Type B pancreatic cell (in vitro differentiated cells): ENCODE data around the gene ETS1. TPM values are rescaled to one million over a fixed set of nuclear protein-coding genes. Genes with fewer than 3 reads are reported as not detected.

Source experiments
- DNase-seq: peaks from one replicate; pipeline ENCODE4 v3.0.0; 2021; ENCODE audit warnings: mixed read lengths; ENCODE audit not compliant: unreplicated experiment; ENCODE audit errors: extremely low spot score
- H3K27ac Mint-ChIP-seq: 2 replicates; pipeline ENCODE4 v1.8.0; 2021; ENCODE audit warnings: mild to moderate bottlenecking, mixed read lengths
- H3K27me3 Mint-ChIP-seq: 2 replicates; pipeline ENCODE4 v1.8.0; 2021; ENCODE audit warnings: mixed read lengths
- H3K36me3 Mint-ChIP-seq: 2 replicates; pipeline ENCODE4 v1.8.0; 2021; ENCODE audit warnings: mixed read lengths
- H3K4me1 Mint-ChIP-seq: one replicate; pipeline ENCODE4 v1.8.0; 2021; ENCODE audit warnings: mixed read lengths; ENCODE audit not compliant: unreplicated experiment
- H3K4me3 Mint-ChIP-seq: 2 replicates; pipeline ENCODE4 v1.8.0; 2021; ENCODE audit warnings: mild to moderate bottlenecking, mixed read lengths
- H3K9me3 Mint-ChIP-seq: 2 replicates; pipeline ENCODE4 v1.8.0; 2021; ENCODE audit warnings: mixed read lengths
- total RNA-seq: library from RNA; stranded (reverse); gene quantifications from 2 replicates; pipeline ENCODE4 v1.2.1, GENCODE V29; 2021; ENCODE audit warnings: low replicate concordance
- TF ChIP-seq, protein P1 (sequence below): fragments of 200-600 bp; sonication (generic); conservative IDR thresholded peaks from 2 replicates; pipeline ENCODE4 v1.5.0; 2021; ENCODE audit warnings: antibody characterized with exemption, mild to moderate bottlenecking

The ETS1 gene
- total RNA-seq, 1 donor from 2014 or later: 40.6 TPM

DNA sequence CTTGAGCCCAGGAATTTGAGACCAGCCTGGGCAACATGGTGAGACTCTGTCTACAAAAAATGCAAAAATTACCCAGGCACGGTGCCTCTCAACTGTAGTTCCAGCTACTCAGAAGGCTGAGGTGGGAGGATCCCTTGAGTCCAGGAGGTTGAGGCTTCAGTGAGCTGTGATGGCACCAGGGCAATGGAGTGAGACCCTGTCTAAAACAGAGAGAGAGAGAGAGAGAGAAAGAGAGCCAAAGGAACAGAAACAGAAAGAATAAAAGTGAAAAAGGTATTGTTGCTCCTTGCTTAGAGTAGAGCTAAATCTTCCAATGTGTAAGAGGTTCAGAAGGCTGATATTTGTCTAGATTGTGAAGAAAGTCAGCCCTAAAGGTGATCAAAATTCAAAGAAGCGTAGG, 8.9 kb upstream of the ETS1 start:
- peaks cover 48% of the 10 kb centered on the region for H3K27me3 Mint-ChIP-seq
- H3K27ac Mint-ChIP-seq: no peak overlapping the region
- H3K4me1 Mint-ChIP-seq: no peaks in the 10 kb centered on the region
- H3K9me3 Mint-ChIP-seq: peaks cover 5% of the 10 kb centered on the region
- TF ChIP-seq, protein P1, sequence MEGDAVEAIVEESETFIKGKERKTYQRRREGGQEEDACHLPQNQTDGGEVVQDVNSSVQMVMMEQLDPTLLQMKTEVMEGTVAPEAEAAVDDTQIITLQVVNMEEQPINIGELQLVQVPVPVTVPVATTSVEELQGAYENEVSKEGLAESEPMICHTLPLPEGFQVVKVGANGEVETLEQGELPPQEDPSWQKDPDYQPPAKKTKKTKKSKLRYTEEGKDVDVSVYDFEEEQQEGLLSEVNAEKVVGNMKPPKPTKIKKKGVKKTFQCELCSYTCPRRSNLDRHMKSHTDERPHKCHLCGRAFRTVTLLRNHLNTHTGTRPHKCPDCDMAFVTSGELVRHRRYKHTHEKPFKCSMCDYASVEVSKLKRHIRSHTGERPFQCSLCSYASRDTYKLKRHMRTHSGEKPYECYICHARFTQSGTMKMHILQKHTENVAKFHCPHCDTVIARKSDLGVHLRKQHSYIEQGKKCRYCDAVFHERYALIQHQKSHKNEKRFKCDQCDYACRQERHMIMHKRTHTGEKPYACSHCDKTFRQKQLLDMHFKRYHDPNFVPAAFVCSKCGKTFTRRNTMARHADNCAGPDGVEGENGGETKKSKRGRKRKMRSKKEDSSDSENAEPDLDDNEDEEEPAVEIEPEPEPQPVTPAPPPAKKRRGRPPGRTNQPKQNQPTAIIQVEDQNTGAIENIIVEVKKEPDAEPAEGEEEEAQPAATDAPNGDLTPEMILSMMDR: no peak
- H3K4me3 Mint-ChIP-seq: no peak overlapping the region
- no peaks in the 10 kb centered on the region for H3K36me3 Mint-ChIP-seq
- DNase-seq: no peak

DNA sequence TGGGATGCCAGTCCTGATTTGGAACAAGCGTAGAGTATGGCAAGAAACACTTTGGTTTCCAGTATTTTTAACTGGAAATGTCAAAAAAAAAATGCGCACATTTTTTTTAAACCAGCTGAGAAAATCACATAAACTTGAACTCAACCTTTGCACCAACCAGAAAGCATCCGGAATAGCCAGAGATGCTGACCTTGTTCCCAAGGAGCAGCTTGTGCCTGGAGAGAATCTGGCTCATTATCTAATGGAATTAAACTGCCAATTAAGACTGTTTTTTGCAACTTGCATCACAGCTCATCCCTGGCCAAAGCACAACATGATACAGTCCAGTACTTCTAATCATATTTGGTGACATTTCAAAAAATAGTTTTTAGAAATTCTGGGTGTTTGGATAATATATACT, 8.4 kb upstream of the ETS1 start:
- Mint-ChIP-seq H3K36me3 (no peaks in the 10 kb centered on the region), H3K4me3 (no peak overlapping the region), H3K27ac (no peak overlapping the region), H3K4me1 (no peaks in the 10 kb centered on the region), H3K9me3 (peaks cover 5% of the 10 kb centered on the region), H3K27me3 (peaks cover 53% of the 10 kb centered on the region)
- no peak for DNase-seq
- TF ChIP-seq, protein P1: no peak

DNA sequence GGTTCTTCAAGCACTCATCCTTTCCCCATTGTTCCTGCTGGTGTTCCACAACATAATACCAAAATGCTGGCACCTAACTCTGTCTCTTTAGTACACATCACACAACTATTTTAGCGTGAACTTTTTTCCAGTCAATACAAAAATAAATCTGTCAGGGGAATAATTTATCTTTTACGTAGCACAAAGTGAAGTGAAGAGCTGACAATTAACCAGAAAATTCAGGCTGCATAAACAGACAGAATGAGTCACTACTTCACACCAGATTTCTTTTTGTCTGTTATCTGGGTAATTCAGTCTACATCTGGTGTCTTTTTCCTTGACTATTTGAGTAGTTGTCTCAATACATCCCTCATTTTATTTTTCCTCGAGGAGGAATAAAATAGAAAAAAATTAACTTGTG, 7.9 kb upstream of the ETS1 start:
- DNase-seq: no peak
- Mint-ChIP-seq H3K4me3 (no peak overlapping the region), H3K27ac (no peak overlapping the region), H3K36me3 (no peaks in the 10 kb centered on the region), H3K27me3 (peaks cover 58% of the 10 kb centered on the region), H3K9me3 (peaks cover 5% of the 10 kb centered on the region), H3K4me1 (no peaks in the 10 kb centered on the region)
- TF ChIP-seq, protein P1: no peak

GRCh38 chr11:128594226-128594625, 6.9 kb upstream of the ETS1 start:
- H3K4me1 Mint-ChIP-seq: no peaks in the 10 kb centered on the region
- H3K36me3 Mint-ChIP-seq: no peaks in the 10 kb centered on the region
- no peak overlapping the region for H3K27ac Mint-ChIP-seq
- peaks cover 63% of the 10 kb centered on the region for H3K27me3 Mint-ChIP-seq
- TF ChIP-seq, protein P1: no peak
- H3K9me3 Mint-ChIP-seq: peaks cover 5% of the 10 kb centered on the region
- no peak overlapping the region for H3K4me3 Mint-ChIP-seq
- no peak for DNase-seq

DNA sequence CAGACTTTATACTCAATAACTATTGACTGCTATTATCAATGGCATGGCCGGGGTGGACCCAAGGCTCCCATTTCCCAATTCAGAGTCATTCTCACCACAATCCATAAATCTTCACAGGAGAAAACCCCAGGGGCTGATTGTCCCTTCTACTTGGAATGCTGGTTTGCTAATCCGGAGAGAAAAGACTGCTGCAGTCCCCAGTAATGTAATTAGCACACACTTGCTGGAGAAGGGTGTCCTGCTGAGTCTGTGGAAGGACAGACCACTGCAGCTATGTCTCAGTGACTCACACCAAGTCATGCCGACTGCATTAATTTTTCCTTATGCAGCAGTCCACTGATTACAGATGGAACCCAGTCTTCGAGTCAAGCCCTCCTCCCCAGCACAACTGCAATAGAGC, 5.9 kb upstream of the ETS1 start:
- Mint-ChIP-seq H3K36me3 (no peaks in the 10 kb centered on the region), H3K4me3 (no peak overlapping the region), H3K27me3 (peaks cover 73% of the 10 kb centered on the region), H3K27ac (no peak overlapping the region), H3K4me1 (no peaks in the 10 kb centered on the region), H3K9me3 (no peaks in the 10 kb centered on the region)
- TF ChIP-seq, protein P1: no peak
- DNase-seq: no peak

- H3K4me1 Mint-ChIP-seq: peaks cover 2% of the 10 kb centered on the region
- H3K36me3 Mint-ChIP-seq: no peaks in the 10 kb centered on the region
- H3K9me3 Mint-ChIP-seq: no peaks in the 10 kb centered on the region
- DNase-seq: no peak
- H3K4me3 Mint-ChIP-seq: no peak overlapping the region
- no peak overlapping the region for H3K27ac Mint-ChIP-seq
- TF ChIP-seq, protein P1: no peak
- H3K27me3 Mint-ChIP-seq: peaks cover 78% of the 10 kb centered on the region
Observed at GRCh38 chr11:128592454-128592853, 5.1 kb upstream of the ETS1 start.
